ENCODE measurements around the gene KCTD10. TPM values are rescaled to one million over a fixed set of nuclear protein-coding genes. Genes with fewer than 3 reads are reported as not detected.
A peak's percentile ranks its signal among the peaks of the same experiment; 100 is the strongest.

Gene KCTD10
- total and polyA plus RNA-seq, 2 of the 13 experiments (the other 11 are each of a cell fraction or from before 2014, with no cell fraction given) = 6.9 to 25.4 TPM

- TF ChIP-seq HMGXB3 (CRISPR knock-in tag; IDR thresholded peaks at IDR 0.05; ENCODE audit: borderline replicate concordance) (no peak), FOXA1 (IDR thresholded peaks at IDR 0.05) (no peak), FOXA1 (CRISPR knock-in tag; IDR thresholded peaks at IDR 0.05) (peak; percentile 57; the same call in 1 of the 2 replicates), TCF7 (IDR thresholded peaks at IDR 0.05; ENCODE audit: low read depth) (no peak), NR2C2 (CRISPR knock-in tag; IDR thresholded peaks at IDR 0.05; ENCODE audit: borderline replicate concordance) (peak; percentile 27; the same call in 1 of the 2 replicates), E2F1 (CRISPR knock-in tag; IDR thresholded peaks at IDR 0.05) (no peak), MTA1 (CRISPR knock-in tag; IDR thresholded peaks at IDR 0.05; ENCODE audit: borderline replicate concordance) (0 out of 2 replicates have a peak, but pooled peaks have one; percentile 30), LRRFIP1 (CRISPR knock-in tag; conservative IDR thresholded peaks at IDR 0.05) (no peak), MAX (IDR thresholded peaks at IDR 0.05) (peak; percentile 23; the same call in 1 of the 2 replicates), ZEB1 (IDR thresholded peaks at IDR 0.05; ENCODE audit: insufficient replicate concordance, low read depth) (no peak)
- TF ChIP-seq, protein P1, sequence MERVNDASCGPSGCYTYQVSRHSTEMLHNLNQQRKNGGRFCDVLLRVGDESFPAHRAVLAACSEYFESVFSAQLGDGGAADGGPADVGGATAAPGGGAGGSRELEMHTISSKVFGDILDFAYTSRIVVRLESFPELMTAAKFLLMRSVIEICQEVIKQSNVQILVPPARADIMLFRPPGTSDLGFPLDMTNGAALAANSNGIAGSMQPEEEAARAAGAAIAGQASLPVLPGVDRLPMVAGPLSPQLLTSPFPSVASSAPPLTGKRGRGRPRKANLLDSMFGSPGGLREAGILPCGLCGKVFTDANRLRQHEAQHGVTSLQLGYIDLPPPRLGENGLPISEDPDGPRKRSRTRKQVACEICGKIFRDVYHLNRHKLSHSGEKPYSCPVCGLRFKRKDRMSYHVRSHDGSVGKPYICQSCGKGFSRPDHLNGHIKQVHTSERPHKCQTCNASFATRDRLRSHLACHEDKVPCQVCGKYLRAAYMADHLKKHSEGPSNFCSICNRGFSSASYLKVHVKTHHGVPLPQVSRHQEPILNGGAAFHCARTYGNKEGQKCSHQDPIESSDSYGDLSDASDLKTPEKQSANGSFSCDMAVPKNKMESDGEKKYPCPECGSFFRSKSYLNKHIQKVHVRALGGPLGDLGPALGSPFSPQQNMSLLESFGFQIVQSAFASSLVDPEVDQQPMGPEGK (CRISPR knock-in tag; IDR thresholded peaks at IDR 0.05) = 0 out of 2 replicates have a peak, but pooled peaks have one; percentile 5
- TF ChIP-seq, protein P2, sequence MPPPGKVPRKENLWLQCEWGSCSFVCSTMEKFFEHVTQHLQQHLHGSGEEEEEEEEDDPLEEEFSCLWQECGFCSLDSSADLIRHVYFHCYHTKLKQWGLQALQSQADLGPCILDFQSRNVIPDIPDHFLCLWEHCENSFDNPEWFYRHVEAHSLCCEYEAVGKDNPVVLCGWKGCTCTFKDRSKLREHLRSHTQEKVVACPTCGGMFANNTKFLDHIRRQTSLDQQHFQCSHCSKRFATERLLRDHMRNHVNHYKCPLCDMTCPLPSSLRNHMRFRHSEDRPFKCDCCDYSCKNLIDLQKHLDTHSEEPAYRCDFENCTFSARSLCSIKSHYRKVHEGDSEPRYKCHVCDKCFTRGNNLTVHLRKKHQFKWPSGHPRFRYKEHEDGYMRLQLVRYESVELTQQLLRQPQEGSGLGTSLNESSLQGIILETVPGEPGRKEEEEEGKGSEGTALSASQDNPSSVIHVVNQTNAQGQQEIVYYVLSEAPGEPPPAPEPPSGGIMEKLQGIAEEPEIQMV (CRISPR knock-in tag; IDR thresholded peaks at IDR 0.05; ENCODE audit: low read depth) = no peak
- TF ChIP-seq, protein P3, sequence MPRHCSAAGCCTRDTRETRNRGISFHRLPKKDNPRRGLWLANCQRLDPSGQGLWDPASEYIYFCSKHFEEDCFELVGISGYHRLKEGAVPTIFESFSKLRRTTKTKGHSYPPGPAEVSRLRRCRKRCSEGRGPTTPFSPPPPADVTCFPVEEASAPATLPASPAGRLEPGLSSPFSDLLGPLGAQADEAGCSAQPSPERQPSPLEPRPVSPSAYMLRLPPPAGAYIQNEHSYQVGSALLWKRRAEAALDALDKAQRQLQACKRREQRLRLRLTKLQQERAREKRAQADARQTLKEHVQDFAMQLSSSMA (CRISPR knock-in tag; IDR thresholded peaks at IDR 0.05) = no peak
Observed at GRCh38 chr12:109461049-109461845, 15.9 kb downstream of the KCTD10 start (continued).

All from HepG2 (cell line).